ENCODE results near the gene SLC35A3. TPM values are rescaled to one million over a fixed set of nuclear protein-coding genes. Genes with fewer than 3 reads are reported as not detected.

SLC35A3 gene
- total and polyA plus RNA-seq, 7 donors: 20.2 to 40.6 (median 23.9) TPM

DNA sequence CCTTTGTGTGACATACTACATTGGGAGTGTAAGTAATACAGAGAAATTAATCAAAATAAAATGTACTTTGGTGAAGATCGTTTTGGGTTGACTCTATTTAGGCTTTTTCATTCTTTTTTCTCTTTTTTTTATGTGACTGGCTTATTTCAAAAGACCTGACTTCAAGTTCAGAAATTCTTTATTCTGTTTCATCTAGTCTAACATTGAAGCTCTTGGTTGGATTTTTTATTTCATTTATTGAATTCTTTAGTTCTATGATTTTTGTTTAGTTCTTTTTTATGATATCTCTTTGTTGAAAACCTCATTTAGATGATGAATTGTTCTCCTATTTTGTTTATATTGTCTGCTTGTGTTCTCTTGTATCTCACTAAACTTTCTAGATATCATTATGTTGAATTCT lies 35.6 kb downstream of the SLC35A3 start:
- TF ChIP-seq POLR2A (IDR thresholded peaks at IDR 0.05): no peak
- no peak for TF ChIP-seq EP300 (IDR thresholded peaks at IDR 0.05)
- TF ChIP-seq POLR2AphosphoS5 (IDR thresholded peaks at IDR 0.05): no peak
- TF ChIP-seq, protein P1, sequence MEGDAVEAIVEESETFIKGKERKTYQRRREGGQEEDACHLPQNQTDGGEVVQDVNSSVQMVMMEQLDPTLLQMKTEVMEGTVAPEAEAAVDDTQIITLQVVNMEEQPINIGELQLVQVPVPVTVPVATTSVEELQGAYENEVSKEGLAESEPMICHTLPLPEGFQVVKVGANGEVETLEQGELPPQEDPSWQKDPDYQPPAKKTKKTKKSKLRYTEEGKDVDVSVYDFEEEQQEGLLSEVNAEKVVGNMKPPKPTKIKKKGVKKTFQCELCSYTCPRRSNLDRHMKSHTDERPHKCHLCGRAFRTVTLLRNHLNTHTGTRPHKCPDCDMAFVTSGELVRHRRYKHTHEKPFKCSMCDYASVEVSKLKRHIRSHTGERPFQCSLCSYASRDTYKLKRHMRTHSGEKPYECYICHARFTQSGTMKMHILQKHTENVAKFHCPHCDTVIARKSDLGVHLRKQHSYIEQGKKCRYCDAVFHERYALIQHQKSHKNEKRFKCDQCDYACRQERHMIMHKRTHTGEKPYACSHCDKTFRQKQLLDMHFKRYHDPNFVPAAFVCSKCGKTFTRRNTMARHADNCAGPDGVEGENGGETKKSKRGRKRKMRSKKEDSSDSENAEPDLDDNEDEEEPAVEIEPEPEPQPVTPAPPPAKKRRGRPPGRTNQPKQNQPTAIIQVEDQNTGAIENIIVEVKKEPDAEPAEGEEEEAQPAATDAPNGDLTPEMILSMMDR (IDR thresholded peaks at IDR 0.05): no peak
- H3K36me3 ChIP-seq: peaks cover 0 to 4% (median 2%) of the 10 kb centered on the region in 4 donors
- no peaks in the 10 kb centered on the region for H3K9me3 ChIP-seq
- H3K27me3 ChIP-seq: no peaks in the 10 kb centered on the region
- intact Hi-C loops (cut with DNase I): no loop called here
- 96 to 100% methylated on average over 1 of the region's 1 CpG for WGBS, 2 donors
- H3K4me1 ChIP-seq: no peaks in the 10 kb centered on the region
- H3K4me3 ChIP-seq: no peak overlapping the region
- no peak for DNase-seq
- H3K27ac ChIP-seq: no peak overlapping the region

DNA sequence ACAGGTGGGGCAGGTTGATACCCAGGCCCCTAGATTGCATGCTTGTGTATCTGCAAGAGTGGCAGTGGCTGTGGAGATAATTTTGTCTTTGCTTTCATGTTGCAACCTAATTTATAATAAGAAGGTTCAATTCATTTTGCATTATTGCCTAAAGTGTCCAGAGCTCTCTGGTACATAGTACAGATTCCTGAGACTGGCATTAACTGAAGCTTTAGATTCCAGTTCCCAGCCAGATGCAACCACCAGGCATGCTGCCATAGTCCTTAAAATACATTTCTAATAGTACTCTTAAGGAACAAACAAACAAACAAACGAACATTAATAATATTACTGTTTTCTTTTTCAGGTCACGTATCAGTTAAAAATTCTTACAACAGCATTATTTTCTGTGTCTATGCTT lies 36.9 kb downstream of the SLC35A3 start:
- TF ChIP-seq POLR2A (IDR thresholded peaks at IDR 0.05) (no peak), EP300 (IDR thresholded peaks at IDR 0.05) (no peak), POLR2AphosphoS5 (IDR thresholded peaks at IDR 0.05) (no peak)
- TF ChIP-seq, protein P1 (IDR thresholded peaks at IDR 0.05): no peak
- H3K9me3 ChIP-seq: no peaks in the 10 kb centered on the region
- H3K4me1 ChIP-seq: no peaks in the 10 kb centered on the region
- no peak overlapping the region for H3K27ac ChIP-seq
- H3K4me3 ChIP-seq: no peak overlapping the region
- intact Hi-C loops (cut with DNase I): no loop called here
- 91 to 93% methylated on average over 2 of the region's 2 CpGs for WGBS, 2 donors
- H3K27me3 ChIP-seq: no peaks in the 10 kb centered on the region
- peaks cover 0 to 4% (median 2%) of the 10 kb centered on the region in 4 donors for H3K36me3 ChIP-seq
- DNase-seq: no peak

DNA sequence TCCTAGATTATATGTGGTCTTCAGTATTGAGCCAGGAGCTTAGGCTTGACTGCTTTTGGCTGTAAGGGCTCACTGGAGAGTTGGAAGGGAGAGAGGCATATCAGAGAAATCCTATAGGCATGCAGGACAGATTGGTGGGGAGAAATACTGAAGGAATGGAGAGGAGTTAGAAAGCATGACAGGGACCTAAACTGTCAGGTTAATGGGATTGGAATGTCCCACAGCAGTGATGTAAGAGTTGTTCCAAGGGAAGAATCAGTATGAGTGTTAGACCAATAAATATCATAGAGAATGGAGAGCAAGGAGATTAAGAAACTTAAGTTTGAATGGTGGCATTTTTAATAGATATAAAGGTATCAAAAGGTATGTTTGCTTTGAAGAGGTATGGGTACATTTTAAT lies 39.7 kb downstream of the SLC35A3 start:
- DNase-seq: no peak
- H3K4me1 ChIP-seq: no peaks in the 10 kb centered on the region
- H3K27me3 ChIP-seq: no peaks in the 10 kb centered on the region
- intact Hi-C loops (cut with DNase I): no loop called here
- H3K36me3 ChIP-seq: peaks cover 0 to 8% (median 3%) of the 10 kb centered on the region in 4 donors
- H3K4me3 ChIP-seq: no peak overlapping the region
- no peak overlapping the region for H3K27ac ChIP-seq
- no peaks in the 10 kb centered on the region for H3K9me3 ChIP-seq
- TF ChIP-seq POLR2AphosphoS5 (IDR thresholded peaks at IDR 0.05): no peak
- no peak for TF ChIP-seq POLR2A (IDR thresholded peaks at IDR 0.05)
- TF ChIP-seq, protein P1 (IDR thresholded peaks at IDR 0.05): no peak
- TF ChIP-seq EP300 (IDR thresholded peaks at IDR 0.05): no peak

DNA sequence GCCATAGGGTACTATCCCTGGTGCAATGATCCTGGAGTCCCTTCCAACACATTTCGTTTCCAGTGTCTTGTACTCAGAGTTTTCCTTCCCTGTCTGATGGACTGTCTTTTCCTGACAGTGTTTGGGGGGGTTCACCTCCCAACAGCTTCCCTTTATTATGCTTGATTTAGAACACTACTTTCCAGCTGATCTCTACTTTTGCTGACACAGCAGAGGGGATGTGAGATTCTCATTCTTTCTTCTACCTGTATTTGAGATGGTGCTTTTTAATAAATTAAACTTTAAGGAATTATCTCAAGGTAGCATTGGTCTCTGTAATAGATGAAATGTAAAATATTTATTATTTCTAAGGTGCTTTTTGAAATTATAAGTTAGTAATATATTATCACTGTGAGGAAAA lies 41.0 kb downstream of the SLC35A3 start:
- 89 to 97% methylated on average over 1 of the region's 1 CpG for WGBS, 2 donors
- Histone ChIP-seq H3K9me3 (no peaks in the 10 kb centered on the region), H3K27ac (no peak overlapping the region), H3K27me3 (no peaks in the 10 kb centered on the region), H3K4me3 (no peak overlapping the region), H3K4me1 (no peaks in the 10 kb centered on the region), H3K36me3 (peaks cover 0 to 8% (median 3%) of the 10 kb centered on the region in 4 donors)
- TF ChIP-seq POLR2AphosphoS5 (IDR thresholded peaks at IDR 0.05) (no peak), EP300 (IDR thresholded peaks at IDR 0.05) (no peak), POLR2A (IDR thresholded peaks at IDR 0.05) (no peak)
- TF ChIP-seq, protein P1 (IDR thresholded peaks at IDR 0.05): no peak
- intact Hi-C loops (cut with DNase I): no loop called here
- DNase-seq: no peak

DNA sequence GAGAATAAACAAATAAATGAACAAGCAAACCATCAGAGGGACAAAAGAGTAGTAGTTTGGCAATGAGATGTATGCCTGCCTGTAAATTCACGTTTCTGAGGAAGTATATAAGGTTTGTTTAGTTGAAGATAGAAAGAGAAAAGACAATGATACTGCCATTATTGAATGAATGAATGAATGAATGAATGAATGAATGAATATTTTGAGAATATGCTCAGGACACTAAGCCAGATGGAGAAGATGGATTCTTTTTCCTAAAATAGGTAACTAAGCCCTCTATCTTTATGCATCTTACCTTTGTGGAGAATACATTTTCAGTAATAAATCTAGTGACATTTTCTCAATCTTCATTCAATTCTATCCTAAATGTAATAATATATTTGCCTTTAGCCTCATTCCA lies 49.4 kb downstream of the SLC35A3 start:
- Histone ChIP-seq H3K4me1 (no peaks in the 10 kb centered on the region), H3K27me3 (no peaks in the 10 kb centered on the region), H3K4me3 (no peak overlapping the region), H3K9me3 (no peaks in the 10 kb centered on the region), H3K27ac (no peak overlapping the region), H3K36me3 (peaks cover 0 to 3% (median 0%) of the 10 kb centered on the region in 4 donors)
- TF ChIP-seq EP300 (IDR thresholded peaks at IDR 0.05) (no peak), POLR2AphosphoS5 (IDR thresholded peaks at IDR 0.05) (no peak), POLR2A (IDR thresholded peaks at IDR 0.05) (no peak)
- TF ChIP-seq, protein P1 (IDR thresholded peaks at IDR 0.05): no peak
- WGBS, 2 donors: 54 to 78% methylated on average over 1 of the region's 1 CpG
- no peak for DNase-seq
- intact Hi-C loops (cut with DNase I): no loop called here

Measured in sigmoid colon (tissue), 7 donors.